Measurements from ENCODE around the gene GNG12.
"Not testable (repeated sequence)": the region's sequence is repeated elsewhere in the genome, so short reads cannot be mapped to it uniquely, and the experiment has no call there.

GNG12 gene

GRCh38 chr1:67733681-67734322 is 99.5 kb downstream of the GNG12 start:
- DNase-seq (ENCODE audit: low read depth), result no peak

DNA sequence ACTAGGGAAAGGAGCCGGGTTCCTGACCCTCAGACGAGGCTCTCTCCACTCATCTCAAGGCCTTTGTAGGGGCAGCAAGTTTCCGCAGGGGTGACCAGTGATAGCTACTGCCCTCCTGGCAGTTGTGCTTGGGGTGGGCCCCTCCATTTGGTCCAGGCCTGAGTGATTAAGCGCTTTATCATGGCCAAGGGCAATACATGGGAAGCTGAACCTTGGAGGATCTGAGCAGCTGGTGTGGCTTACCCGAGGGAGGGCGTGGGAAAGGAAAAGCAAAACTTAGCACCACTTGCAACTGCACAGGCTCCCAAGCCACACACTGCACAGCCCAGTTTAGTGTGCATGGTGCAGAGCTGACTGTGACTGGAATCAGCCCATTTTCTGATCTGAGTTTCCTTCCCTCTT is 100.5 kb downstream of the GNG12 start:
- no peak for DNase-seq (ENCODE audit: low read depth)

DNA sequence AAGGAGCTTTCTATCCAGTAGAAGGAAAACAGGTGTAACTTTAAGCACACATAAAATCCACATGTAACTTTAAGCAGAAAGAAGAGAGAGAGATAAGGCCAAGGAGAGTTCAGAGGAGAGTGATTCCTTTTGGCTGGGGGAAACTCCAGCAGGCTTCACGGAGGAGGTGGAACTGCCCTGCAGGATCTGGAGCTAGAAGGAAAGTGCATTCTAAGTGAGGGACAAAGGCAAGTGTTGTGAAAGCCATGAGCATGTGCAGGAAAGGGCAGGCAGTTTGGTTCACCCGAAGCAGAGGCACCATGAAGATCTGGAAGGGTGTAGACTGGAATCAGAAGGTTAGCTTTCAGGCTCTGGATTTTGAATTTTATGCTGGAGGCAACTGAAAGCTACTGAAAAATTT is 101.9 kb downstream of the GNG12 start:
- DNase-seq (ENCODE audit: low read depth), result no peak

GRCh38 chr1:67730312-67730711 is 103.0 kb downstream of the GNG12 start:
- not testable (repeated sequence) for DNase-seq (ENCODE audit: low read depth)

GRCh38 chr1:67729872-67730271 is 103.4 kb downstream of the GNG12 start:
- no peak for DNase-seq (ENCODE audit: low read depth)

GRCh38 chr1:67726224-67726623 is 107.0 kb downstream of the GNG12 start:
- no peak for DNase-seq (ENCODE audit: low read depth)

- no peak for DNase-seq (ENCODE audit: low read depth)
Measured at GRCh38 chr1:67724928-67725560, 108.2 kb downstream of the GNG12 start.

DNA sequence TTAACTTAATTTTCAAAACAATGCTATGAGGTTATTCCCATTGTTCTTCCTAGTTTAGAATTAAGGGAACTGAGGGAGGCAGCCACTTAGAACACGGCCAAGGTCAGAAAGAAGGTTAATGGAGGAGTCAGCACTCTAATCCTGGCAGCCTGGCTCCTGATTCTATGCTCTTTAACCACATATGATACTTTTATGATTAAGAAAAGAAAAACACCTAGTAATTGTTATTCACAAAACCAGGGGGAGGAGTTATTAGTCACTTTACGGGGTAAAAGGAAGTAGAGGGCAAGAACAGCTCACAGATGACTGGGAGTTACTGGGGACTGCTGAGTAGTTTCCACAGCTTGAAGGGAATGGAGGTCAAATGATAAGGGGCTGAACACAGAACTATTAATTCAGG is 109.6 kb downstream of the GNG12 start:
- DNase-seq (ENCODE audit: low read depth), result no peak

- DNase-seq (ENCODE audit: low read depth), result no peak
Measured at GRCh38 chr1:67723126-67723525, 110.1 kb downstream of the GNG12 start.

DNA sequence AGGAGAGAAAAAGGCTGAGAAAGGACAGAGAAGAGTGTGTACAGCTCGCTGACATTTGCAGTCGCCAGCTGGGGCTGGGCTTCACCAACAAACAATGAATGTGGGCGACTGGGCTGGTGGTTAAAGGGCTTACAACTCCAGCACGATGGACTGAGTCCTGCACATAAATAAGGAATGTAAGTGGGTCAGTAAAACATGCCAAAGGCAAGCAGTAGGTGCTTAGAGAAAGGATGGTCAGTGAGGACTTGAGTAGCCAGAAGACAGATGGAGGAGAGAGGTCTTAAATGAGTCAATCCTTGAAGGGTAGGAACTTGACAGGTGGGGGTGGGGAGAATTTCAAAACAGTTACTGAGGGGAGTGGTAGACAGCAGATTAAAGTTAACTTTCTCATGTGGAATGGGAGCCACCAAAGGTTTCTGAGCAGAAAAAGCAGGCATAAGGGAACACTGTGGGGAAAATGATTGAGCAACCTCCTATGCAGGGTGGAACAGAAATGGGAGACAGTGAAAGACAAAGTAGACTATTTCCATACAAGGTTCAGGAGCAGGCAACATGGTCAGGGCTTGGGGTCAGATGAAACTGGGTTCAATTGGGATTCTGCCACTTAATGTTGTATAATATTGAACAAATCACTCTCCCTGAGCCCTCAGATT is 110.8 kb downstream of the GNG12 start:
- DNase-seq (ENCODE audit: low read depth), result no peak

DNA sequence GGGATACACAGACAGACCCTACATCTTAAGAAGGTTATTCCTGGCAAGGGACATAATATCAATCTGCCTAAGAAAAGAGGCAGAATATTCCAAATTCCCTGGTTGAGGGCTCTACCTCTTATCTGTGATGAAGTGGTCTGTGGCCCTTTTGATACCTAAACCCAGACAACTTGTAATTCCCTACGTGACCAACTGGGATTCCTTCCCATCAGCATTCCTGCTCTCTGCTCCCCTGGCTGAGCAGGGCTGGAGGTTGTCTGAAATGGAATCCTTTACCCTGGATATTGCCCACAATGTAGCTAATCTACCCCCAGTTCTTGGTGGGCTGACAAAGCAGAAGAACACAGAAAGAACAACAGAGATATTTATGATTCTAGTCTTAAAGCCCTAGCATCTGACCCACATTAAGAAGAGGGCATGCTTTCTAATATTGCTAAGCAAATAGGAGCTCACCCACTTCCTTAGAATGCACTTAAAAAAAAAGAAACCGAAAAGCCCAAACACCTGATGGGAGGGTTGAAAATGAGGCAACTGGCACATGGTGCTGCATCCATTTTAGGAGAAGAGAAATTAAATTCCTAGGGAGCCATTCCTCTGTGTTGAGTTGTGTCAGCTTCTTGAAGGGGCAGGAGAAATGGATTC is 111.5 kb downstream of the GNG12 start:
- DNase-seq (ENCODE audit: low read depth), result no peak

DNA sequence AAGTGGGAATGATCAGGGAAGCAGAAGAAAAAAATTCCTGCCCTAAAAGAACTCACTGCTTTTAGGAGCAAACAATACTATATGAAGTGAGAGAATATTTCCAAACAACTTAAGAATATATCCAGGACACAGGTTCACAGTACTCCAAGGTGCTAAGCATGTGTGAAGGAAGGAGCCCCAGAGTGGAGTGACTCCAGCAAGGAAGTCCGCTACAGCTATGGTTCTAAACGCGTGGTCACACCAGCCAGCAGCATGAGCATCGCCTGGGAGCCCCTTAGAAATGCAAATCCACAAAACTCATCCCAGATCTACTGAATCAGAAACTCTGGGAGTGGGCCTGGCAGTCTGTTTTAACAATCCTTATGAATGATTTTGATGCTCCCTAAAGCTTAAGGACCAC is 112.2 kb downstream of the GNG12 start:
- DNase-seq (ENCODE audit: low read depth), result no peak

DNA sequence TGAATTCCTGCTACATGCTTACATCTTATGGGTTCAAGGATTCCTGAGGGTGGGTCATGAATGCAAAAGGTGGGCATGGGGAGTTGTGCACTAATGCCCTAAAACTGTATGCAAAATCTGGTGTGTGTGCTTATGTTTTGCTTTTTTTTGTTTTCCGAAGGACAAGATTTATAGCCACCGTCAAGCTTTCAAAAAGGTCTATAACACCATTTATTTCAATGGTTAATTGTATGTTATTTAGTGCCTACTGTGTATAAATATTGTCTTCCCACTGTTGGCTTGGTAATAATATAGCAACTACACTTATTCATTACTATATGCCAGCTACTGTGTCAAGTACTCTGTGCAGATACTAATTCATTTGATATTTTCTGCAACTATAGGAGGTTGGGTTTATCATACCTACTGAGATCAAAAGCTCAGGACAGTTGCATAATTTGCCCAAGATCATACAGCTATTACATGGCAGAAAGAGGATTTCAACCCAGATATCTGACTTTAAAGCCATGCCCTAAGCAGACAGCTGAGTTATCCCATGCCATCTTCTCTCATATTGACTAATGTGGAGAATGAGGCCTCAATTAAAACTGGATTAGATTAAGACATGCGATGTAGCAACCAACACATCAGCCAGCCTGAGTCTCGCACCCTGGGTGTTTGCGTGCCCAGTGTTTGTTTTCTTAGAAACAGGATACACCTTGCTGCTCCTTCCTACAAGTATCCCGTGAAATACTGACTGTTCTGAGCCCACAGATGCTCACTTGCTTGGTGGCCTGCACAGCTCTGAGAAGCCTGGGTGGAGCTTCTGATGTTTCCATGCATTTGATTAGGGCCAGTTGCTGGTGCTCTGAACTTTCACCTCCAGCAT is 113.7 kb downstream of the GNG12 start:
- DNase-seq (ENCODE audit: low read depth), result no peak

- no peak for DNase-seq (ENCODE audit: low read depth)
Measured at GRCh38 chr1:67717876-67718275, 115.4 kb downstream of the GNG12 start.

- DNase-seq (ENCODE audit: low read depth), result no peak
Measured at GRCh38 chr1:67716800-67717199, 116.5 kb downstream of the GNG12 start.

- no peak for DNase-seq (ENCODE audit: low read depth)
Measured at GRCh38 chr1:67715819-67716218, 117.4 kb downstream of the GNG12 start.

- no peak for DNase-seq (ENCODE audit: low read depth)
Measured at GRCh38 chr1:67713057-67713846, 120.0 kb downstream of the GNG12 start.

DNA sequence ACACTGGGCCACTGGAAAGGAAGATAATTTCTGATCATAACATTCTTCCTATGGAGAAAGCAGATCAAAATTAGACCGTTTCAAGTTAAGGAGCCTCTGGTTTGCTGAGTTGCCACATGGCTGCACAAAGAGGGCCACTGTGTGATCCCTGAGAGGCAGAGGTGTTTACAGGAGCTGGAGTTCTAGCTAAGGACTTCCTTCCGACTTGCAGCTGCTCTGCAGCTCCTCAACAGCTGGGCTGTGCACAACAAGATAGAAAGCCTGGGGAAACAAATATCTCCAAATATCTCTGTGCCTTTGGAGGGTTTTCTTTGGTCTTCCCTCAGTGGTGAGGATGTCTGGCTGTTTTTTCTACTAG is 121.4 kb downstream of the GNG12 start:
- DNase-seq (ENCODE audit: low read depth), result no peak

GRCh38 chr1:67711158-67711854 is 122.0 kb downstream of the GNG12 start:
- no peak for DNase-seq (ENCODE audit: low read depth)

DNA sequence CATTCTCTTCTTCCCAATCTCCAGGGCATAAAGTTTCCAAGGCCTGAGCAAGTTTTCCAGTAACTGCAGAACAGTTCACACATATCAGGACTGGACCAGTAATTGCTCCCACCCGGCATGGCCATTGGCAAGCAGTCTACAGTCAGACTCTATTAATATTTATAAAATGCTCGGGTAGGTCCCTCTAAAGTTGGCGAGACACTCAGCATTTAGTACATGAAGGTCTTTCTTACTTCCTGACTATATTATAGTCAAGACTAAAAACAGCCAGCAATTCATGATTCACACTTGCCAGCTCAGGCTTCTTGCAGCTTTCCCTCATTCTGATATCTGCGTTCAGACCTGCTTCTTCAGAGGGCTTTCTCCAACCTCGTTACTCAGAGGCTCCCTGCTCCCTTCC is 122.8 kb downstream of the GNG12 start:
- no peak for DNase-seq (ENCODE audit: low read depth)

DNA sequence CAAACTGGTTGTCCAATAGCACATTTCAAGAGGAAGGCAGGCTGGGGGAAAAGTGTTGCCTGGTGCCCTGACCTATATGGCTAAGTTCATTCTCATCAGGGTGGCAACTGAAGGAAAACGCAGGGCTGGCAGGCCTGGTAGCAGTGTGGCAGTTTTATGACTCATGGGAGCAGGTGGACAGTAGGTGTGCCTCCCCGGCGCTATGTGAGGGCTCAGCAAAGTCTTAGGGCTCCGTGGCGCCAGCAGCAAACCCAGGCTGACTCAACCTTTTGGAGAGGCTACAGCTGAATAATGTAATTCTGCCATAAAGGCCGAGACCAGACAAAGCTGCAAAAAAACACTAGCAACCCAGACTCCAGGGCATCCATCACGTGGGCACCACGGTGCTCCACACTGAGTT is 124.7 kb downstream of the GNG12 start:
- DNase-seq (ENCODE audit: low read depth), result no peak
